ENCODE data around the gene FBXO42. TPM values are rescaled to one million over a fixed set of nuclear protein-coding genes. Genes with fewer than 3 reads are reported as not detected.

Gene FBXO42
- total and polyA plus RNA-seq, 2 of the 4 experiments (the other 2 are of a cell fraction): 12.0 to 18.8 TPM

DNA sequence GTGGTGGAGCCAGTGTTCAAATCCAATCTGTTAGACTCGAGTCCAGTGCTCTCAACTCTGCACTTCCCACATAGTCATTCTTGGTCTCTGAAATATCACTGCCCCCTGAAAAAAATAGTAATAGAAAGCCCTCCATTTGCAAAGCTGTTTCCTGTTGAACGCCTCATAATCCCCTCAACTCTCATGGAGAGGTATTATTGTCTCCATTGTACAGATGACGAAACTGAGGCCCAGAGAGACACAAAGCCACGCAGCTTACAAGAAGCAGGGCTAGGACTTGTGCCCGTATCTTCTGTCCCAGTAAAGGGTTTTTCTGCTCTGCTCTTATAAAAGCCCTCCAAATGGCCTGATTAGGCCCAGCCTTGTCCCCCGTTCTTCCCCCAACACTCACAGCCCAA, 133.6 kb downstream of the FBXO42 start:
- no TSS peak for BruUV-seq (replicated peaks)

More for the DNA sequence above, 133.6 kb downstream of the FBXO42 start:
- DNase-seq (no peak), ATAC-seq (ENCODE audit: low read depth) (no peak)
- H2BK120ac ChIP-seq (ENCODE audit: low read depth, low read length): no peak overlapping the region
- H3K4me2 ChIP-seq (ENCODE audit: low read depth, low read length): no peak overlapping the region
- no peaks in the 10 kb centered on the region for H3K4me1 ChIP-seq (ENCODE audit: control insufficient read depth, insufficient read depth, low read length)
- H4K91ac ChIP-seq (ENCODE audit: insufficient read depth, low read depth, low read length): no peak overlapping the region
- no peak overlapping the region for H3K9ac ChIP-seq (ENCODE audit: low read depth, low read length)
- no peak overlapping the region for H2AK9ac ChIP-seq (replicated peaks; ENCODE audit: low read depth, low read length, poor library complexity)
- H3K79me1 ChIP-seq (ENCODE audit: low read depth in 1 of 2, low read length in 2 of 2): no peaks in the 10 kb centered on the region
- no peak overlapping the region for H2BK15ac ChIP-seq (ENCODE audit: low read depth, low read length)
- in situ Hi-C loops (cut with MboI; ENCODE audit: low sequenced_read_pairs): no loop called here
- H3K27me3 ChIP-seq (ENCODE audit: control insufficient read depth, insufficient read depth, low read length): peaks cover 2% of the 10 kb centered on the region; the same call in 1 of the 2 replicates
- H2BK5ac ChIP-seq (ENCODE audit: low read depth, low read length, poor library complexity, severe bottlenecking): no peak overlapping the region
- H2AK5ac ChIP-seq (ENCODE audit: low read depth, low read length): no peak overlapping the region
- H3K4ac ChIP-seq (ENCODE audit: low read depth, low read length): no peak overlapping the region
- H3K9me3 ChIP-seq (ENCODE audit: control insufficient read depth, insufficient read depth, low read length): no peaks in the 10 kb centered on the region
- no peak overlapping the region for H3K14ac ChIP-seq (replicated peaks; ENCODE audit: low read depth, low read length)
- ChIA-PET POLR2A (ENCODE audit: unreplicated experiment) (no interaction called here), CTCF (no interaction called here)
- 0 out of 2 replicates have a peak, but pooled peaks cover 5% of the 10 kb centered on the region for H3K9me1 ChIP-seq (ENCODE audit: insufficient read depth, low read length)
- H3K56ac ChIP-seq (ENCODE audit: extremely low read depth, insufficient read depth, low read length): no peak overlapping the region
- H4K8ac ChIP-seq (ENCODE audit: low read depth in 2 of 2, low read length in 2 of 2): no peak overlapping the region
- WGBS, 2 experiments (ENCODE audit: extremely low coverage in 2 of 2, insufficient read length in 1 of 2): no CpG with 5 or more reads among the region's 6 CpGs
- H3K18ac ChIP-seq (ENCODE audit: low read depth, low read length): no peak overlapping the region
- dilution Hi-C loops (cut with HindIII; ENCODE audit: low sequenced_read_pairs, unreplicated experiment): no loop called here
- H3K27ac ChIP-seq (ENCODE audit: insufficient read depth, low read length): no peak overlapping the region
- no peaks in the 10 kb centered on the region for H3K36me3 ChIP-seq (ENCODE audit: control insufficient read depth, insufficient read depth, low read length)
- H4K20me1 ChIP-seq (ENCODE audit: insufficient read depth, low read length): no peaks in the 10 kb centered on the region
- H3K23ac ChIP-seq (ENCODE audit: low read depth, low read length): no peak overlapping the region
- no peak overlapping the region for H4K5ac ChIP-seq (ENCODE audit: low read depth, low read length)
- no peak for TF ChIP-seq CEBPB (IDR thresholded peaks at IDR 0.05; ENCODE audit: low read depth, low read length)
- no peak for TF ChIP-seq BHLHE40 (IDR thresholded peaks at IDR 0.05; ENCODE audit: low read depth, low read length)
- no peak for TF ChIP-seq RFX5 (IDR thresholded peaks at IDR 0.05; ENCODE audit: low read depth, low read length)
- TF ChIP-seq POLR2A (IDR thresholded peaks at IDR 0.05; ENCODE audit: low read depth, low read length): no peak
- TF ChIP-seq, protein P1, sequence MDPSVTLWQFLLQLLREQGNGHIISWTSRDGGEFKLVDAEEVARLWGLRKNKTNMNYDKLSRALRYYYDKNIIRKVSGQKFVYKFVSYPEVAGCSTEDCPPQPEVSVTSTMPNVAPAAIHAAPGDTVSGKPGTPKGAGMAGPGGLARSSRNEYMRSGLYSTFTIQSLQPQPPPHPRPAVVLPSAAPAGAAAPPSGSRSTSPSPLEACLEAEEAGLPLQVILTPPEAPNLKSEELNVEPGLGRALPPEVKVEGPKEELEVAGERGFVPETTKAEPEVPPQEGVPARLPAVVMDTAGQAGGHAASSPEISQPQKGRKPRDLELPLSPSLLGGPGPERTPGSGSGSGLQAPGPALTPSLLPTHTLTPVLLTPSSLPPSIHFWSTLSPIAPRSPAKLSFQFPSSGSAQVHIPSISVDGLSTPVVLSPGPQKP (IDR thresholded peaks at IDR 0.05; ENCODE audit: borderline replicate concordance, low read depth, low read length): no peak
- no peak for TF ChIP-seq RCOR1 (IDR thresholded peaks at IDR 0.05; ENCODE audit: insufficient replicate concordance, low read length)
- no peak for TF ChIP-seq MAZ (IDR thresholded peaks at IDR 0.05; ENCODE audit: borderline replicate concordance, low read depth, low read length)
- TF ChIP-seq, protein P2, sequence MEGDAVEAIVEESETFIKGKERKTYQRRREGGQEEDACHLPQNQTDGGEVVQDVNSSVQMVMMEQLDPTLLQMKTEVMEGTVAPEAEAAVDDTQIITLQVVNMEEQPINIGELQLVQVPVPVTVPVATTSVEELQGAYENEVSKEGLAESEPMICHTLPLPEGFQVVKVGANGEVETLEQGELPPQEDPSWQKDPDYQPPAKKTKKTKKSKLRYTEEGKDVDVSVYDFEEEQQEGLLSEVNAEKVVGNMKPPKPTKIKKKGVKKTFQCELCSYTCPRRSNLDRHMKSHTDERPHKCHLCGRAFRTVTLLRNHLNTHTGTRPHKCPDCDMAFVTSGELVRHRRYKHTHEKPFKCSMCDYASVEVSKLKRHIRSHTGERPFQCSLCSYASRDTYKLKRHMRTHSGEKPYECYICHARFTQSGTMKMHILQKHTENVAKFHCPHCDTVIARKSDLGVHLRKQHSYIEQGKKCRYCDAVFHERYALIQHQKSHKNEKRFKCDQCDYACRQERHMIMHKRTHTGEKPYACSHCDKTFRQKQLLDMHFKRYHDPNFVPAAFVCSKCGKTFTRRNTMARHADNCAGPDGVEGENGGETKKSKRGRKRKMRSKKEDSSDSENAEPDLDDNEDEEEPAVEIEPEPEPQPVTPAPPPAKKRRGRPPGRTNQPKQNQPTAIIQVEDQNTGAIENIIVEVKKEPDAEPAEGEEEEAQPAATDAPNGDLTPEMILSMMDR (conservative IDR thresholded peaks at IDR 0.05; ENCODE audit: low read depth, low read length): no peak
- intact Hi-C loops (cut with micrococcal nuclease): no loop called here
- no peak overlapping the region for H3K4me3 ChIP-seq (ENCODE audit: insufficient read depth, low read depth, low read length)
- H2AFZ ChIP-seq (replicated peaks; ENCODE audit: low read length, poor library complexity): no peak overlapping the region
- no peak overlapping the region for H2BK20ac ChIP-seq (ENCODE audit: low read depth, low read length)

All from IMR-90 (cell line).